BJ (cell line): ENCODE measurements around the gene DEPDC1. TPM values are rescaled to one million over a fixed set of nuclear protein-coding genes. Genes with fewer than 3 reads are reported as not detected.

Source experiments
- CTCF ChIA-PET: fragments of 350-600 bp; formaldehyde crosslinking; extraction: SDS; loops from one replicate; lab custom pipeline; 2021; ENCODE audit warnings: antibody characterized with exemption, inconsistent platforms; lab: Yijun Ruan, JAX
- POLR2A ChIA-PET: fragments of 300-600 bp; sonication (Branson Sonifier 250); formaldehyde crosslinking; extraction: SDS; loops from one replicate; lab custom pipeline; 2021; ENCODE audit warnings: antibody characterized with exemption; lab: Charles Lee
- DNase-seq: peaks from one replicate; pipeline ENCODE4 v3.0.0-alpha.2; 2011; ENCODE audit warnings: low read depth
- H3K27me3 ChIP-seq: 2 replicates; pipeline ENCODE4 v1.6.0; 2011; ENCODE audit warnings: low read length; ENCODE audit not compliant: control insufficient read depth, insufficient read depth
- H3K36me3 ChIP-seq: 2 replicates; pipeline ENCODE4 v1.5.1; 2011; ENCODE audit warnings: low read length; ENCODE audit not compliant: control insufficient read depth, insufficient read depth
- H3K4me3 ChIP-seq: 2 replicates; pipeline ENCODE4 v1.5.1; 2011; ENCODE audit warnings: low read depth, mild to moderate bottlenecking, control low read depth, low read length
- CTCF ChIP-seq: IDR thresholded peaks from 2 replicates; pipeline ENCODE4 v1.5.1; 2011; ENCODE audit warnings: low read depth, mild to moderate bottlenecking, control low read depth, inconsistent platforms, low read length, moderate library complexity; ENCODE audit not compliant: insufficient read depth
- polyA plus RNA-seq: library from polyadenylated mRNA; depleted of rRNA; stranded (reverse); fragments of >200 nt; gene quantifications from 2 replicates; pipeline ENCODE4 v1.2.3, GENCODE V29; 2011

Gene DEPDC1
- polyA plus RNA-seq, 1 experiment, result 5.3 TPM

GRCh38 chr1:68506386-68506785 lies 9.5 kb upstream of the DEPDC1 start:
- POLR2A ChIA-PET, result no interaction called here

GRCh38 chr1:68503085-68503484 lies 6.2 kb upstream of the DEPDC1 start:
- Histone ChIP-seq H3K27me3 (no peaks in the 10 kb centered on the region), H3K36me3 (no peaks in the 10 kb centered on the region), H3K4me3 (no peak overlapping the region)
- no peak for TF ChIP-seq CTCF
- CTCF ChIA-PET, result no interaction called here
- no peak for DNase-seq
- POLR2A ChIA-PET, result no interaction called here

More at GRCh38 chr1:68506386-68506785, 9.5 kb upstream of the DEPDC1 start:
- no peak for TF ChIP-seq CTCF
- DNase-seq, result no peak
- CTCF ChIA-PET, result no interaction called here
- Histone ChIP-seq H3K36me3 (no peaks in the 10 kb centered on the region), H3K4me3 (no peak overlapping the region), H3K27me3 (no peaks in the 10 kb centered on the region)

- DNase-seq, result no peak
- TF ChIP-seq CTCF, result no peak
- H3K36me3 ChIP-seq, result no peaks in the 10 kb centered on the region
- ChIA-PET POLR2A (no interaction called here), CTCF (interaction anchor here (0.7 to 2.5 kb wide), 3 partner anchors 12 to 49 kb away, joined by 3 to 11 read pairs (median 5); no protein-coding TSS in a partner anchor)
- peak overlapping the region; percentile 92 for H3K4me3 ChIP-seq
- no peaks in the 10 kb centered on the region for H3K27me3 ChIP-seq
Measured at GRCh38 chr1:68497358-68497698, 446 bp upstream of the DEPDC1 start.

- H3K4me3 ChIP-seq, result peak overlapping the region; percentile 92
- H3K27me3 ChIP-seq, result no peaks in the 10 kb centered on the region
- ChIA-PET POLR2A (interaction anchor here (0.6 kb wide), 1 partner anchor 340 kb away, joined by 4 read pairs; no protein-coding TSS in a partner anchor), CTCF (interaction anchor here (1.0 to 2.5 kb wide), 2 partner anchors 11 to 176 kb away, joined by 4 to 11 read pairs; no protein-coding TSS in a partner anchor)
- no peak for TF ChIP-seq CTCF
- no peak for DNase-seq
- H3K36me3 ChIP-seq, result no peaks in the 10 kb centered on the region
Measured at GRCh38 chr1:68495968-68496679, 758 bp downstream of the DEPDC1 start.

GRCh38 chr1:68495532-68495931 lies 1.4 kb downstream of the DEPDC1 start:
- ChIA-PET POLR2A (interaction anchor here (0.6 kb wide), 1 partner anchor 340 kb away, joined by 4 read pairs; no protein-coding TSS in a partner anchor), CTCF (interaction anchor here (0.6 to 2.5 kb wide), 3 partner anchors 10 to 1298 kb away, joined by 4 to 11 read pairs (median 6); no protein-coding TSS in a partner anchor)
- Histone ChIP-seq H3K4me3 (no peak overlapping the region), H3K36me3 (no peaks in the 10 kb centered on the region), H3K27me3 (no peaks in the 10 kb centered on the region)
- TF ChIP-seq CTCF, result no peak
- no peak for DNase-seq
